Activated T-cell treated with anti-CD3 and anti-CD28 coated beads, Interleukin-2, amount 50 U/mL, for 24 hours (primary cell): ENCODE results near the gene CARD9.
"Not testable (repeated sequence)": the region's sequence is repeated elsewhere in the genome, so short reads cannot be mapped to it uniquely, and the experiment has no call there.

Experiments used
- DNase-seq: peaks from one replicate; pipeline ENCODE4 v3.0.0-alpha.2; 2020
- H3K27ac Mint-ChIP-seq: 2 replicates; pipeline ENCODE4 v1.8.0; 2020; ENCODE audit warnings: mild to moderate bottlenecking, mixed read lengths
- H3K27me3 Mint-ChIP-seq: 2 replicates; pipeline ENCODE4 v1.8.0; 2020; ENCODE audit warnings: mixed read lengths
- H3K36me3 Mint-ChIP-seq: 2 replicates; pipeline ENCODE4 v1.8.0; 2020; ENCODE audit warnings: low read depth, mixed read lengths
- H3K4me1 Mint-ChIP-seq: 2 replicates; pipeline ENCODE4 v1.8.0; 2020; ENCODE audit warnings: low read depth, mixed read lengths
- H3K4me3 Mint-ChIP-seq: 2 replicates; pipeline ENCODE4 v1.8.0; 2020; ENCODE audit warnings: mild to moderate bottlenecking, moderate library complexity, mixed read lengths
- H3K9me3 Mint-ChIP-seq: 2 replicates; pipeline ENCODE4 v1.8.0; 2020; ENCODE audit warnings: mixed read lengths

CARD9 gene

GRCh38 chr9:136407061-136407460, 33.6 kb upstream of the CARD9 start:
- not testable (repeated sequence) for DNase-seq, H3K9me3 Mint-ChIP-seq, H3K27me3 Mint-ChIP-seq, H3K4me3 Mint-ChIP-seq
- peaks cover 75% of the 10 kb centered on the region for H3K4me1 Mint-ChIP-seq
- H3K27ac Mint-ChIP-seq, result peak overlapping the region; percentile 22
- H3K36me3 Mint-ChIP-seq, result peaks cover 87% of the 10 kb centered on the region

DNA sequence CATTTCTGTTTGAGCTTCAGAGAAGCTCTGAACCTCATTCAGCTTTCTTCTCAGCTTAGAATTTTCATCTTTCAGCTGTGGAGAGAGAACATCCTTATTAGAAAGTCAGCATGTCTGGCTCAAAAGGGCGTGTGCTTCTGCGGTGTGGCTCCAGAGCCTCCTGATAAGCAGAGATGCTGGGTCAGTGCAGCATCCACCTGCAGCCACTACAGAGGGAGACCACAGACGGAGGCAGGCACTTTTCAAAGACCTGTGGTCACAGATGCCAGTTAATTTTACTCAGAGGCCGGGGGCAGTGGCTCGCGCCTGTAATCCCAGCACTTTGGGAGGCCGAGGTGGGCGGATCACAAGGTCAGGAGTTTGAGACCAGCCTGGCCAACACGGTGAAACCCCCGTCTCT, 32.4 kb upstream of the CARD9 start:
- H3K27me3 Mint-ChIP-seq, DNase-seq, H3K4me3 Mint-ChIP-seq, H3K9me3 Mint-ChIP-seq: not testable (repeated sequence)
- Mint-ChIP-seq H3K4me1 (peaks cover 72% of the 10 kb centered on the region), H3K36me3 (peaks cover 87% of the 10 kb centered on the region), H3K27ac (peak overlapping the region; percentile 96)

GRCh38 chr9:136405481-136405880, 32.0 kb upstream of the CARD9 start:
- no peak for DNase-seq
- Mint-ChIP-seq H3K4me3 (no peak overlapping the region), H3K27ac (peak overlapping the region; percentile 96), H3K9me3 (no peaks in the 10 kb centered on the region), H3K27me3 (no peaks in the 10 kb centered on the region), H3K36me3 (peaks cover 84% of the 10 kb centered on the region), H3K4me1 (peaks cover 76% of the 10 kb centered on the region)

GRCh38 chr9:136404801-136405136, 31.3 kb upstream of the CARD9 start:
- H3K36me3 Mint-ChIP-seq, result peaks cover 81% of the 10 kb centered on the region

DNA sequence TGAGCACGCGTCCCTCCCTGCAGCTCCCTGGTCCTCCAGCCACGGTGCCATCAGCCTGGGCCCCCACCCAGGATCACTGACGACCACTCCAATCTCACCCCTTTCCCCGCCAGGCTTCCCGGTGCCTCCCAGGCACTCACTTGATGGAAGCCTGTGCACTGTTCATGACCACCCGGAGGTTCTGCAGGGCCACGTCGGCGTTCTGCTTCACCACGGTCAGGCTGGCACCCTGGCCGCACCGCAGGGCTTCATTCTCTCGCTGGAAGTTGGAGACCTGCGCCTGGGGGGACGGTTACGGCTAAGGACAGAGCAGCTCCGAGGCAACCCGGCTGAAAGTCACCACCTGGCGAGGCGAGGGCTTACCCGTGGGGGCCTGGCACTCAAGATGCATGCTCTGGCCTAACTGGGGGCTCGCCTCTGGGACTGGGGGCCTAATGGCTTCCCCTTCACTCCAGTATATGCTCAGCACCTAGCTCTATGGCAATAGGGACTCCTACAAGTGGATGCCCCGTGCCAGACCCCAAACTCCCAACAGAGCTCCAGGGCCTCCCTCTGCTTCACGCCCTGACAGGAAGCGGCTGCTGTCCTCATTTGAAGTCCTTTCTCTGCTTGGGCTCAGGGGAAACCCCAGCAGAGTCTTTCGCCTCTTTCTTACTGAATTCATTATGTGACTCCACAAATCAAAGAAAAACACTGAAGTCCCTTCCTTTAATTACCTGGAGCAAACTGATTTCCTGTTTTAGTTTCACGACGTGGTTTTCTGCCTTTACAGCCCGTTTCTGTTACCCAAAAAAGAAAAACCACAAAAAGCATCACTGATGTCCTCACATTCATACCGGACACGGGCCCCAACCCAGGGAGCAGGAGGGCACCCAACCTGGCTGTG, 30.7 kb upstream of the CARD9 start:
- Mint-ChIP-seq H3K27ac (peak overlapping the region; percentile 96), H3K4me3 (peak overlapping the region; percentile 70), H3K36me3 (peaks cover 78% of the 10 kb centered on the region), H3K27me3 (no peaks in the 10 kb centered on the region), H3K9me3 (no peaks in the 10 kb centered on the region), H3K4me1 (peaks cover 73% of the 10 kb centered on the region)
- peak; percentile 62 for DNase-seq

More at GRCh38 chr9:136404801-136405136, 31.3 kb upstream of the CARD9 start:
- H3K4me3 Mint-ChIP-seq, result peak overlapping the region; percentile 70
- H3K9me3 Mint-ChIP-seq, result no peaks in the 10 kb centered on the region
- no peaks in the 10 kb centered on the region for H3K27me3 Mint-ChIP-seq
- H3K4me1 Mint-ChIP-seq, result peaks cover 77% of the 10 kb centered on the region
- H3K27ac Mint-ChIP-seq, result peak overlapping the region; percentile 96
- DNase-seq, result no peak

DNA sequence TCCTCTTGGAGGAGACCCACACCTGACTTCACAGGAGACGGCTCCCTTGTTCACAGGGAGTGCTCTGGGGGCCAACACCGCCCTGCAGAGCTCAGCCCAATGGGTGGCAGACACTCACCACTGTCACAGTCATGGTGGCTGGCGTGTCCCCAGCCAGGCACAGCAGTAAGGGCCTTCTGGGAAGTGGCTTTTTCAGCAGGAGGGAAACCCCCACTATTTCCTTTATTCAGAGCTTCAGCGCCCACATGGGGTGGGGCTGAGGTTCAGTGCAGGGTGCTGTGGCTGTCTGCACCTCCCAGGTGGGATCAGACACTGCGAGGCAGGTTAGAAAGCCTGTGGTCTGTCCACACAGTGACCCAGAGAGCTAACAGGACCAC, 30.1 kb upstream of the CARD9 start:
- Mint-ChIP-seq H3K27me3 (no peaks in the 10 kb centered on the region), H3K4me1 (peaks cover 73% of the 10 kb centered on the region), H3K36me3 (peaks cover 78% of the 10 kb centered on the region), H3K9me3 (no peaks in the 10 kb centered on the region), H3K4me3 (peak overlapping the region; percentile 70), H3K27ac (peak overlapping the region; percentile 96)
- DNase-seq, result peak; percentile 78

- Mint-ChIP-seq H3K4me1 (peaks cover 71% of the 10 kb centered on the region), H3K36me3 (peaks cover 77% of the 10 kb centered on the region), H3K27ac (peak overlapping the region; percentile 85), H3K27me3 (no peaks in the 10 kb centered on the region), H3K4me3 (peak overlapping the region; percentile 31), H3K9me3 (no peaks in the 10 kb centered on the region)
- no peak for DNase-seq
Measured at GRCh38 chr9:136402067-136402466, 28.6 kb upstream of the CARD9 start.

GRCh38 chr9:136401173-136401922, 27.9 kb upstream of the CARD9 start:
- Mint-ChIP-seq H3K9me3 (no peaks in the 10 kb centered on the region), H3K4me1 (peaks cover 69% of the 10 kb centered on the region), H3K4me3 (peak overlapping the region; percentile 6), H3K27me3 (no peaks in the 10 kb centered on the region), H3K36me3 (peaks cover 80% of the 10 kb centered on the region), H3K27ac (peak overlapping the region; percentile 84)
- DNase-seq, result no peak

GRCh38 chr9:136400038-136400834, 26.8 kb upstream of the CARD9 start, which contains the start of gene SNAPC4:
SNAPC4 (minus strand) TSS chr9:136400170; CDS start chr9:136398428, 1,742 bp downstream.
- Mint-ChIP-seq H3K36me3 (peaks cover 81% of the 10 kb centered on the region), H3K9me3 (no peaks in the 10 kb centered on the region), H3K27me3 (no peaks in the 10 kb centered on the region), H3K27ac (peak within 1 kb of the TSS; percentile 91), H3K4me1 (peaks cover 61% of the 10 kb centered on the region), H3K4me3 (peak within 1 kb of the TSS; percentile 94)
- DNase-seq, result peak; percentile 92

DNA sequence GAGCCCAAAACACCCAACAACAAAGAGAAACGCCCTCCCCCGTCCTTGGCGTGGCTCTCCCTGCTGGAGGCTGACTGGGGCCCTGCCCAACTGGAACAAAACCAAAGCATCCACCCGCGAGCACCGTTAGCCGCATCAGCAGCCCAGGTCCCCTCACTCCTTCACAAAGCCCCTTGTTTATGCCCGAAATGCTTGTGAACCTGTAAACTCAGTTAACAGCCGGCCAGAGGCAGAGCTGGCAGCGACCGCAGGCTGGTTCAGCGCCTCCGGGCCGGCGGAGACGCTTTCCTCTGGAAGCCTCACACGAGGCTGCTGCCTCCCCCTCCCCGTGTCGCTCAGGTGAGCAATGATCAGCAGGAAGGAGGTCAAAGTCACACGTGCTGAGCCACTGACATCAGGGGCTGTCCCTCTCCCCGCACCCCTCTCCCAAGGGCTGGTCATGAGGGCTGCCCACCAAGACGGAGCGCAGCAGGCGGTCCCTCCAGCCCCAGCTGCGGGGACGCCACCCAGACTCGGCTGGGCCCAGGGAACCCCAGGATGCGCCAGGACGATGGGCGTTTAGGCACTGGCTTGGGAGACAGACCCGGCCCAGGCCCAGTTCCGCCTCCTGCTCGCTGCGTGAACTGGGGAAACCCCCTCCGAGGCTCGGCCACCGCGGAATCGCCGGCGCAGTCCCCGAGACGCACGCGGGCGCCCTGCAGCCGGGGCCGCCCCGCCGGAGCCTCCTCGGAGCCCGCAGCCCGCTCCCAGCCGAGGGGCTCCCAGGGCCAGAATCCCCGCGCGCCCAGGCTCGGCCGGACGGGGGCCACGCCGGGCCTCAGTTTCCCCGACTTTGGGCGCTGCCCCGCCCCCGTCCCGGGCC, 25.9 kb upstream of the CARD9 start:
- Mint-ChIP-seq H3K36me3 (peaks cover 81% of the 10 kb centered on the region), H3K4me3 (peak overlapping the region; percentile 94), H3K27ac (peak overlapping the region; percentile 91), H3K27me3 (no peaks in the 10 kb centered on the region), H3K9me3 (no peaks in the 10 kb centered on the region), H3K4me1 (peaks cover 53% of the 10 kb centered on the region)
- DNase-seq, result peak; percentile 68

DNA sequence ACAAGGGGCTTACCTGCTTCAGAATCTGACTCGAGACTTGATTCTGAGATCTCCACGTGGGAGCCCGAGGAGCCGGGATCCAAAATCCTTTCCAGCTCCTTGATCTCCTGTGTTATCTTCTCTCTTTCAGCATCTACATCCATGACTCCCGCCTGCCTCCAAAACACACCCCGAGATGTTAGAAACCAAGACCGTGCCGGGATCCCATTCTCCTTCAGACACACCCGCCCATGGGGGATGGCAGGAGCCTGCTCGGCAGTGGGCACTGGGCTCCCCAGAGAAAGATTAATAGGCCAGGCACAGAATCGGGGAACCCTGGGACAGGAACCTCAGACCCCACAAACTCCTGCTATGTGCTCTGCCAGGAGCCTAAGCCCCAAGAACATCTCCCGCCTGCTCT, 24.8 kb upstream of the CARD9 start:
- H3K4me3 Mint-ChIP-seq, result peak overlapping the region; percentile 94
- peaks cover 41% of the 10 kb centered on the region for H3K4me1 Mint-ChIP-seq
- no peaks in the 10 kb centered on the region for H3K27me3 Mint-ChIP-seq
- peaks cover 81% of the 10 kb centered on the region for H3K36me3 Mint-ChIP-seq
- no peaks in the 10 kb centered on the region for H3K9me3 Mint-ChIP-seq
- peak overlapping the region; percentile 91 for H3K27ac Mint-ChIP-seq
- no peak for DNase-seq

- no peak overlapping the region for H3K27ac Mint-ChIP-seq
- no peak for DNase-seq
- peaks cover 39% of the 10 kb centered on the region for H3K4me1 Mint-ChIP-seq
- H3K36me3 Mint-ChIP-seq, result peaks cover 85% of the 10 kb centered on the region
- H3K9me3 Mint-ChIP-seq, result no peaks in the 10 kb centered on the region
- H3K4me3 Mint-ChIP-seq, result no peak overlapping the region
- no peaks in the 10 kb centered on the region for H3K27me3 Mint-ChIP-seq
Measured at GRCh38 chr9:136397643-136398042, 24.2 kb upstream of the CARD9 start.

DNA sequence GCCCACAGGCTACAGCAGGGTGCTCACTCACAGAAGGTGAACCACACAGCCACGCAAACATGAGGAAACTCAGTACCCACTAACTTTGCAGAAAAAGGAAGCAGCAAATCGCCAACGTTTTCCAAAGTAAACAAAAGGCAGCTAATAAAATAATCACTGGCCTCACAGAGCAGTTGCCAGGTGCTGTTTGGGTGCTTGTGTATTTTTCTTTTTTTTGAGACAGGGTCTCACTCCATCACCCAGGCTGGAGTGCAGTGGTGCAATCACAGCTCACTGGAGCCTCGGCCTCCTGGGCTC, 22.7 kb upstream of the CARD9 start:
- DNase-seq, result no peak
- no peaks in the 10 kb centered on the region for H3K9me3 Mint-ChIP-seq
- H3K27me3 Mint-ChIP-seq, result no peaks in the 10 kb centered on the region
- H3K36me3 Mint-ChIP-seq, result peaks cover 85% of the 10 kb centered on the region
- H3K4me3 Mint-ChIP-seq, result no peak overlapping the region
- H3K4me1 Mint-ChIP-seq, result peaks cover 28% of the 10 kb centered on the region
- no peak overlapping the region for H3K27ac Mint-ChIP-seq
